Fibroblast of villous mesenchyme (primary cell): Measurements from ENCODE around the gene NLRP14. TPM values are rescaled to one million over a fixed set of nuclear protein-coding genes. Genes with fewer than 3 reads are reported as not detected.

ENCODE experiments used
- DNase-seq: peaks from one replicate; pipeline ENCODE4 v3.0.0-alpha.2; 2010; ENCODE audit warnings: low read depth
- H3K4me3 ChIP-seq: 2 replicates; pipeline ENCODE4 v1.5.1; 2011; ENCODE audit warnings: low read depth, mild to moderate bottlenecking, low read length
- total RNA-seq: library from RNA; depleted of rRNA; stranded (reverse); fragments of >200 nt; gene quantifications from 2 replicates; pipeline ENCODE4 v1.2.3, GENCODE V29; 2012
- TF ChIP-seq, protein P1 (sequence below): IDR thresholded peaks from 2 replicates; pipeline ENCODE4 v1.5.1; 2012; ENCODE audit warnings: low read depth, mild to moderate bottlenecking, low read length; ENCODE audit not compliant: insufficient read depth

The NLRP14 gene
- total RNA-seq, 1 donor, result under 0.01 TPM

DNA sequence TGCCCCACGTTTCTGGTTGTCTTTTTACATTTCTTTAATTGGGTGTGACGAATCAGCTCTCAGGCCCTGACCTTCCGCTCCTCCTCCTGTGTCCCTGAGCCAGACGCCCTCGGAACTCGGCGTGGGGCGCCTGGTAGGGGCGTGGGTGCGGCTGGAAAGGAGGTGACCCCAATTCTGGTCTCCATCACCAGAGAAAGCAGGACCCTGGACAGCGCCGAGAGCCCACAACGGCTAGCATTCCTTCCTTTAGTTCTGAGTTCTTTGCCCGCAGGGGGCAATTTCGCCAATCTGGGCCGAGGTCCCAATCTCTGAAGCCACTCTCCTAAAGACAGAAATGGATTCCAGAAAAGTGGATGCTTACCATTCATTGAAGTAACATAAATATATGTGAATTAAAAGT is 56.8 kb downstream of the NLRP14 start:
- TF ChIP-seq, protein P1, sequence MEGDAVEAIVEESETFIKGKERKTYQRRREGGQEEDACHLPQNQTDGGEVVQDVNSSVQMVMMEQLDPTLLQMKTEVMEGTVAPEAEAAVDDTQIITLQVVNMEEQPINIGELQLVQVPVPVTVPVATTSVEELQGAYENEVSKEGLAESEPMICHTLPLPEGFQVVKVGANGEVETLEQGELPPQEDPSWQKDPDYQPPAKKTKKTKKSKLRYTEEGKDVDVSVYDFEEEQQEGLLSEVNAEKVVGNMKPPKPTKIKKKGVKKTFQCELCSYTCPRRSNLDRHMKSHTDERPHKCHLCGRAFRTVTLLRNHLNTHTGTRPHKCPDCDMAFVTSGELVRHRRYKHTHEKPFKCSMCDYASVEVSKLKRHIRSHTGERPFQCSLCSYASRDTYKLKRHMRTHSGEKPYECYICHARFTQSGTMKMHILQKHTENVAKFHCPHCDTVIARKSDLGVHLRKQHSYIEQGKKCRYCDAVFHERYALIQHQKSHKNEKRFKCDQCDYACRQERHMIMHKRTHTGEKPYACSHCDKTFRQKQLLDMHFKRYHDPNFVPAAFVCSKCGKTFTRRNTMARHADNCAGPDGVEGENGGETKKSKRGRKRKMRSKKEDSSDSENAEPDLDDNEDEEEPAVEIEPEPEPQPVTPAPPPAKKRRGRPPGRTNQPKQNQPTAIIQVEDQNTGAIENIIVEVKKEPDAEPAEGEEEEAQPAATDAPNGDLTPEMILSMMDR, result no peak
- H3K4me3 ChIP-seq, result no peak overlapping the region
- DNase-seq, result no peak

- H3K4me3 ChIP-seq, result no peak overlapping the region
- DNase-seq, result no peak
- TF ChIP-seq, protein P1, result no peak
Observed at GRCh38 chr11:7079545-7080135, 59.4 kb downstream of the NLRP14 start.

- no peak overlapping the region for H3K4me3 ChIP-seq
- TF ChIP-seq, protein P1, result no peak
- no peak for DNase-seq
Observed at GRCh38 chr11:7080900-7081299, 60.6 kb downstream of the NLRP14 start.

DNA sequence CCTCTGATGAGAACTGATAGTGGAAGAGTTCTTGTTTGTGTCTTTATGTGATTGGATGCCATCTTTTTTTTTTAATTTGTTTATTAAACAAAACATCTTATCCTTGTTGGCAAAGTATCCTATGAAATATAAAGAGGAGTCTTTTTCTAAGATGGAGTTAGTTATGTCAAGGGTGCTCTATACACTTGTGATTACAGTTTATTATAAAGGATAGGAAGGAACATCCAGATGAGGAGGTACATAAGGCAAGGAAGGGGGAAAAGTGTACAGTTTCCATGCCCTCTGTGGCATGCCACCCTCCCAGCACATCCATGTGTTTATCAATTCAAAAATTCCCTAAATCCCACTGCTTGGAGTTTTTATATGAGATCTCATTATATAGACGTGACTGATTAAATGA is 61.2 kb downstream of the NLRP14 start:
- TF ChIP-seq, protein P1, result no peak
- DNase-seq, result no peak
- H3K4me3 ChIP-seq, result no peak overlapping the region

- no peak within 1 kb of the TSS for H3K4me3 ChIP-seq
- no peak for DNase-seq
- TF ChIP-seq, protein P1, result no peak
Observed at GRCh38 chr11:7088921-7089320, 68.6 kb downstream of the NLRP14 start, which contains the start of gene RBMXL2. Gene RBMXL2 (plus strand): TSS chr11:7088998. CDS start chr11:7089121, 123 bp downstream.

GRCh38 chr11:7089328-7090251 is 69.3 kb downstream of the NLRP14 start:
- TF ChIP-seq, protein P1, result no peak
- no peak overlapping the region for H3K4me3 ChIP-seq
- no peak for DNase-seq
